GM12865 (cell line): Measurements from ENCODE around the gene TXNRD2.

Source experiments
- DNase-seq: peaks from one replicate; pipeline ENCODE4 v3.0.0; 2010; ENCODE audit warnings: low read depth
- H3K4me3 ChIP-seq: 2 replicates; pipeline ENCODE4 v1.5.1; 2011; ENCODE audit warnings: mild to moderate bottlenecking, low read depth, low read length, control low read depth
- CTCF ChIP-seq: IDR thresholded peaks from 2 replicates; pipeline ENCODE4 v1.5.1; 2011; ENCODE audit warnings: low read length, control low read depth, low read depth, inconsistent platforms; ENCODE audit not compliant: insufficient read depth; ENCODE audit errors: missing control alignments

The TXNRD2 gene

GRCh38 chr22:19955241-19956128, 13.9 kb upstream of the TXNRD2 start:
- DNase-seq: no peak
- no peak for TF ChIP-seq CTCF

DNA sequence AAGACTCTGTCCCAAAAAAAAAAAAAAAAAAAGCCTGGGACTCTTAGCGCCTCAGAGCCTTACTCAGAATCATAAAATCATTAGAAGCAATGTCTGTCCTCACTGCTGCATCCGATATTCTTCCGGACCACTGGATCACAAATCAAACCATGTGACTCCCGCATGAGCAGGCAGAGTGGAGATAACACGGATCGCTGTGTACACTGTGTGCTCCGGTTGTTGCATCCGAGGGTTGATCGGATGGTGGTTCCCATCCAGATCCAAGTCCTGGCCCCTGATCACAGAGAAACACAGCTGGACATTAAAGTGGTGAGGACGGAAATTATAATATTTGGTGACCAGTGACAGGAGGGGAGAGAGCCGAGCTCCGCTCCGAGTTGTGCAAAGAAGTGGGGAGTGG, 9.7 kb upstream of the TXNRD2 start:
- no peak for TF ChIP-seq CTCF
- DNase-seq: no peak
- H3K4me3 ChIP-seq: no peak overlapping the region

More at GRCh38 chr22:19955241-19956128, 13.9 kb upstream of the TXNRD2 start:
- no peak overlapping the region for H3K4me3 ChIP-seq

DNA sequence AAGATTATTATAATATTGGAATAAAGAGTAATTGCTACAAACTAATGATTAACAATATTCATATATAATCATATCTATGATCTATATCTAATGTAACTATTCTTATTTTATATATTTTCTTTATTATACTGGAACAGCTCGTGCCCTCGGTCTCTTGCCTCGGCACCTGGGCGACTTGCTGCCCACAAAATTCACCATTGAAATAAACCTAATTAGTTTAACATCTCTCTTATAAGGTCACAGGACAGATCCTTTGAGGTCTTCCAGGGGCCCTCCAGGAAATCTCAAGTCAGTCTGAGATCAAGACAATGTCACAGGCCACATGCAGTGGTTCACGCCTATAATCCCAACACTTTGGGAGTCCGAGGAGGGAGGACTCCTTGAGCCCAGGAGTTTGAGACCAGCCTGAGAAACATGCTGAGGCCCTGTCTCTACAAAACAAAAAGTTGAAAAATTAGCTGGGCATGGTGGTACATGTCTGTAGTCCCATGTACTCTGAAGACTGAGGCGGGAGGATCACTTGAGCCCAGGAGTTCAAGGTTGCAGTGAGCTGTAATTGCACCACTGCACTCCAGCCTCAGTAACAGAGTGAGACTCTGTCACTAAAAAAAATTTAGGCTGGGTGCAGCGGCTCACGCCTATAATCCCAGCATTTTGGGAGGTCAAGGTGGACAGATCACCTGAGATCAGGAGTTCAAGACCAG, 6.6 kb upstream of the TXNRD2 start:
- no peak for TF ChIP-seq CTCF
- DNase-seq: no peak
- H3K4me3 ChIP-seq: no peak overlapping the region

DNA sequence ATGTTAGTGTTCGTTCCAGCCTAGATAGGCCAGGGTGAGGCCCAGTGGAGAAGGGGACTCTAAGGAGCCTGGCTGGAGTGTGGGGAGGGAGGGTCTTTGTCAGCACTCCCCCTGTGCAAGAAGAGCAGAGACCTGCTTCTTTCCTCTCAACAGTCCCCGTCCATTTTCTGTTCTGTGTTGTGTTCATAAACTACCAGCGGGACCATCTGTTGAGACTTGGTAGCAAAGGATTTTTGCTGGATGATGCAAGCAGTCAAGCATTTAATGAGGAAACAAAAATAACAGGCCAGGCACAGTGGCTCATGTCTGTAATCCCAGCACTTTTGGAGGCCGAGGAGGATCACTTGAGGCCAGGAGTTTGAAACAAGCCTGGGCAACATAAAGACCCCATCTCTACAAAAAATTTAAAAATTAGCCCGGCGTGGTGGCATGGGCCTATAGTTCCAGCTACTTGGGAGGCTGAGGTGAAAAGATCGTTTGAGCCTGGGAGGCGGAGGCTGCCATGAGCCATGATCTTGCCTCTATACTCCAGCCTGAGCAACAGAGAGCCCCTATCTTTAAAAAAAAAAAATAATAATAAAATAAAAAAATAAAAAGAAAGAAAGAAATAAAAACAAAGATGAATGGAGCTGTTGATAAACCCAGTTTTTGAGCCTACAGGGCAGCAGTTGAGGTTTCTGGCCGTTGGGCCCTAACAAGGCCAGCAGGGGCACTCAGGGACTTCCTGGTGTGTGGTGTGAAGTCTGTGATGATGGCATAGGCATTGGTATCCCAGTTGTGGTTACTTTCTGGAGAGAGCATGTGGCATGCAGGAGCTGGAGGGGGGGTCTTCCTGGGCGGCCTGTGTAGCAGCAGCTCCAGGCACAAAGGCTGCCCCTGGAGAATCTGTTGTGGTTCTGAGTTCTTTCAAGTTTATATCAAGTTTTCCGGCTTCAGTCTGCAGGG, 1.7 kb upstream of the TXNRD2 start:
- no peak for TF ChIP-seq CTCF
- H3K4me3 ChIP-seq: peak overlapping the region; percentile 70
- DNase-seq: peak; percentile 37

- TF ChIP-seq CTCF: no peak
- peak overlapping the region; percentile 70 for H3K4me3 ChIP-seq
- DNase-seq: peak; percentile 51
These were observed 801 bp upstream of the TXNRD2 start for GRCh38 chr22:19942157-19943081.
